GM23248 (cell line): ENCODE results near the gene ARSG.

Experiments
- EZH2 ChIP-seq: fragments of 200-600 bp; sonication (generic); IDR thresholded peaks from 2 replicates; pipeline ENCODE4 v1.6.1; 2018; ENCODE audit warnings: antibody characterized with exemption, mild to moderate bottlenecking; ENCODE audit not compliant: insufficient read depth, poor library complexity, severe bottlenecking
- EZH2phosphoT487 ChIP-seq: fragments of 200-600 bp; sonication (generic); IDR thresholded peaks from 2 replicates; pipeline ENCODE4 v1.6.1; 2018; ENCODE audit warnings: antibody characterized with exemption, moderate library complexity, mild to moderate bottlenecking, low read depth; ENCODE audit not compliant: insufficient read depth

GRCh38 chr17:68420065-68420464 lies 128.8 kb downstream of the ARSG start:
- no peak for TF ChIP-seq EZH2
- no peak for TF ChIP-seq EZH2phosphoT487
